ENCODE results near the gene TPGS1.
A peak's percentile ranks its signal among the peaks of the same experiment; 100 is the strongest.

Gene TPGS1

GRCh38 chr19:560121-560520, 52.8 kb downstream of the TPGS1 start:
- TF ChIP-seq SUZ12 (IDR thresholded peaks at IDR 0.05) (no peak), ZNF384 (IDR thresholded peaks at IDR 0.05) (no peak)
- DNase-seq (ENCODE audit: extremely low spot score), result no peak
- POLR2A ChIA-PET, result no interaction called here
- CTCF ChIA-PET, result no interaction called here

- TF ChIP-seq PKNOX1 (IDR thresholded peaks at IDR 0.05), result peak; percentile 37; the same call in 1 of the 2 replicates
- no peak for TF ChIP-seq FOXA1 (IDR thresholded peaks at IDR 0.05)
- ChIA-PET CTCF (no interaction called here), POLR2A (no interaction called here)
- DNase-seq (ENCODE audit: extremely low spot score), result no peak
Observed at GRCh38 chr19:566403-566802, 59.1 kb downstream of the TPGS1 start.

GRCh38 chr19:566844-567243, 59.5 kb downstream of the TPGS1 start:
- CTCF ChIA-PET, result no interaction called here
- TF ChIP-seq NFRKB (IDR thresholded peaks at IDR 0.05) (no peak), BHLHE40 (IDR thresholded peaks at IDR 0.05; ENCODE audit: borderline replicate concordance) (no peak), CTBP1 (IDR thresholded peaks at IDR 0.05; ENCODE audit: borderline replicate concordance) (no peak), FOXA1 (IDR thresholded peaks at IDR 0.05) (no peak), FOXM1 (IDR thresholded peaks at IDR 0.05; ENCODE audit: borderline replicate concordance) (no peak), L3MBTL2 (conservative IDR thresholded peaks at IDR 0.05) (no peak), ARNT (IDR thresholded peaks at IDR 0.05) (no peak), ELF4 (IDR thresholded peaks at IDR 0.05) (no peak), SP1 (IDR thresholded peaks at IDR 0.05) (no peak), TARDBP (IDR thresholded peaks at IDR 0.05) (no peak), HDGF (IDR thresholded peaks at IDR 0.05; ENCODE audit: borderline replicate concordance) (no peak), LEF1 (IDR thresholded peaks at IDR 0.05; ENCODE audit: borderline replicate concordance) (no peak), ZNF384 (IDR thresholded peaks at IDR 0.05) (no peak), SUZ12 (IDR thresholded peaks at IDR 0.05) (no peak), FOXK2 (IDR thresholded peaks at IDR 0.05) (no peak), PKNOX1 (IDR thresholded peaks at IDR 0.05) (no peak)
- POLR2A ChIA-PET, result no interaction called here
- no peak for DNase-seq (ENCODE audit: extremely low spot score)

GRCh38 chr19:567296-567900, 60.1 kb downstream of the TPGS1 start:
- ChIA-PET POLR2A (no interaction called here), CTCF (no interaction called here)

More at GRCh38 chr19:567296-567900, 60.1 kb downstream of the TPGS1 start:
- no peak for DNase-seq (ENCODE audit: extremely low spot score)
- TF ChIP-seq LEF1 (IDR thresholded peaks at IDR 0.05; ENCODE audit: borderline replicate concordance) (no peak), SUZ12 (IDR thresholded peaks at IDR 0.05) (no peak), L3MBTL2 (conservative IDR thresholded peaks at IDR 0.05) (no peak), NFRKB (IDR thresholded peaks at IDR 0.05) (no peak), BHLHE40 (IDR thresholded peaks at IDR 0.05; ENCODE audit: borderline replicate concordance) (no peak), ELF4 (IDR thresholded peaks at IDR 0.05) (no peak), ARNT (IDR thresholded peaks at IDR 0.05) (no peak), ZNF384 (IDR thresholded peaks at IDR 0.05) (no peak), FOXM1 (IDR thresholded peaks at IDR 0.05; ENCODE audit: borderline replicate concordance) (no peak), TARDBP (IDR thresholded peaks at IDR 0.05) (no peak), HDGF (IDR thresholded peaks at IDR 0.05; ENCODE audit: borderline replicate concordance) (no peak), CTBP1 (IDR thresholded peaks at IDR 0.05; ENCODE audit: borderline replicate concordance) (no peak), SP1 (IDR thresholded peaks at IDR 0.05) (no peak), FOXA1 (IDR thresholded peaks at IDR 0.05) (no peak), PKNOX1 (IDR thresholded peaks at IDR 0.05) (no peak), FOXK2 (IDR thresholded peaks at IDR 0.05) (no peak)
